NAMALWA (cell line): ENCODE data around the gene OR8G5.
"Not testable (repeated sequence)": the region's sequence is repeated elsewhere in the genome, so short reads cannot be mapped to it uniquely, and the experiment has no call there.

Experiments used
- DNase-seq: peaks from one replicate; pipeline ENCODE4 v3.0.0-alpha.2; 2015; ENCODE audit warnings: low spot score

Gene OR8G5

GRCh38 chr11:124256076-124256475 is at the start of gene OR8G5:
Gene OR8G5, plus strand, starts transcription at chr11:124256376. Its CDS starts 8,556 bp downstream, at chr11:124264932.
- no peak for DNase-seq

GRCh38 chr11:124207102-124207792 is 48.9 kb upstream of the OR8G5 start:
- no peak for DNase-seq

- no peak for DNase-seq
Observed at GRCh38 chr11:124209824-124210357, 46.3 kb upstream of the OR8G5 start.

GRCh38 chr11:124210421-124210820 is 45.8 kb upstream of the OR8G5 start:
- DNase-seq, result no peak

GRCh38 chr11:124211321-124211720 is 44.9 kb upstream of the OR8G5 start:
- DNase-seq, result no peak

GRCh38 chr11:124214027-124214426 is 42.1 kb upstream of the OR8G5 start:
- DNase-seq, result no peak

- no peak for DNase-seq
Observed at GRCh38 chr11:124219126-124219525, 37.0 kb upstream of the OR8G5 start.

- DNase-seq, result no peak
Observed at GRCh38 chr11:124222407-124222806, 33.8 kb upstream of the OR8G5 start.

- peak; percentile 3 for DNase-seq
Observed at GRCh38 chr11:124224618-124225423, 31.4 kb upstream of the OR8G5 start.

GRCh38 chr11:124225471-124225870 is 30.7 kb upstream of the OR8G5 start:
- no peak for DNase-seq

- DNase-seq, result no peak
Observed at GRCh38 chr11:124233376-124233775, 22.8 kb upstream of the OR8G5 start.

GRCh38 chr11:124238512-124238911 is 17.7 kb upstream of the OR8G5 start:
- DNase-seq, result no peak

GRCh38 chr11:124240621-124241397 is 15.4 kb upstream of the OR8G5 start, which contains the start of gene OR8G1:
Gene OR8G1, plus strand, starts transcription at chr11:124241095. Its CDS starts 8,581 bp downstream, at chr11:124249676.
- DNase-seq, result no peak

- DNase-seq, result not testable (repeated sequence)
Observed at GRCh38 chr11:124249869-124250268, 6.3 kb upstream of the OR8G5 start.

- DNase-seq, result not testable (repeated sequence)
Observed at GRCh38 chr11:124265041-124265440, 8.9 kb downstream of the OR8G5 start.

GRCh38 chr11:124270886-124271285 is 14.7 kb downstream of the OR8G5 start:
- DNase-seq, result not testable (repeated sequence)

- no peak for DNase-seq
Observed at GRCh38 chr11:124274000-124274399, 17.8 kb downstream of the OR8G5 start.

GRCh38 chr11:124276081-124276480 is 19.9 kb downstream of the OR8G5 start:
- DNase-seq, result no peak

- DNase-seq, result no peak
Observed at GRCh38 chr11:124277207-124277606, 21.0 kb downstream of the OR8G5 start.

- no peak for DNase-seq
Observed at GRCh38 chr11:124277804-124278203, 21.6 kb downstream of the OR8G5 start.

GRCh38 chr11:124278261-124278660 is 22.1 kb downstream of the OR8G5 start:
- DNase-seq, result no peak
